ENCODE results near the gene LAMA5.

LAMA5 gene

GRCh38 chr20:62319346-62319909, 47.7 kb downstream of the LAMA5 start:
- no peak overlapping the region for H3K9ac ChIP-seq (ENCODE audit: low read depth, low read length)
- peaks cover 81% of the 10 kb centered on the region for H3K36me3 ChIP-seq (ENCODE audit: control insufficient read depth, insufficient read depth, low read length)
- H3K27me3 ChIP-seq (ENCODE audit: control insufficient read depth, insufficient read depth, low read length) = no peaks in the 10 kb centered on the region
- H3K9me3 ChIP-seq (ENCODE audit: control insufficient read depth, insufficient read depth, low read length) = no peaks in the 10 kb centered on the region
- H3K4me1 ChIP-seq (ENCODE audit: control insufficient read depth, insufficient read depth, low read length) = no peaks in the 10 kb centered on the region
- H3K4me3 ChIP-seq (ENCODE audit: low read depth, low read length) = no peak overlapping the region

GRCh38 chr20:62318400-62319345, 48.4 kb downstream of the LAMA5 start:
- Histone ChIP-seq H3K4me1 (ENCODE audit: control insufficient read depth, insufficient read depth, low read length) (no peaks in the 10 kb centered on the region), H3K4me3 (ENCODE audit: low read depth, low read length) (no peak overlapping the region), H3K9me3 (ENCODE audit: control insufficient read depth, insufficient read depth, low read length) (no peaks in the 10 kb centered on the region), H3K36me3 (ENCODE audit: control insufficient read depth, insufficient read depth, low read length) (peaks cover 81% of the 10 kb centered on the region), H3K9ac (ENCODE audit: low read depth, low read length) (no peak overlapping the region), H3K27me3 (ENCODE audit: control insufficient read depth, insufficient read depth, low read length) (no peaks in the 10 kb centered on the region)

- no peaks in the 10 kb centered on the region for H3K4me1 ChIP-seq (ENCODE audit: control insufficient read depth, insufficient read depth, low read length)
- no peaks in the 10 kb centered on the region for H3K9me3 ChIP-seq (ENCODE audit: control insufficient read depth, insufficient read depth, low read length)
- H3K27me3 ChIP-seq (ENCODE audit: control insufficient read depth, insufficient read depth, low read length) = no peaks in the 10 kb centered on the region
- no peak overlapping the region for H3K9ac ChIP-seq (ENCODE audit: low read depth, low read length)
- no peak overlapping the region for H3K4me3 ChIP-seq (ENCODE audit: low read depth, low read length)
- peaks cover 84% of the 10 kb centered on the region for H3K36me3 ChIP-seq (ENCODE audit: control insufficient read depth, insufficient read depth, low read length)
Measured at GRCh38 chr20:62317167-62317655, 49.9 kb downstream of the LAMA5 start.

GRCh38 chr20:62316331-62317166, 50.6 kb downstream of the LAMA5 start:
- H3K36me3 ChIP-seq (ENCODE audit: control insufficient read depth, insufficient read depth, low read length) = peaks cover 85% of the 10 kb centered on the region
- H3K4me3 ChIP-seq (ENCODE audit: low read depth, low read length) = no peak overlapping the region

GRCh38 chr20:62315773-62316172, 51.3 kb downstream of the LAMA5 start:
- Histone ChIP-seq H3K4me1 (ENCODE audit: control insufficient read depth, insufficient read depth, low read length) (no peaks in the 10 kb centered on the region), H3K9me3 (ENCODE audit: control insufficient read depth, insufficient read depth, low read length) (no peaks in the 10 kb centered on the region), H3K36me3 (ENCODE audit: control insufficient read depth, insufficient read depth, low read length) (peaks cover 92% of the 10 kb centered on the region), H3K9ac (ENCODE audit: low read depth, low read length) (no peak overlapping the region), H3K4me3 (ENCODE audit: low read depth, low read length) (no peak overlapping the region), H3K27me3 (ENCODE audit: control insufficient read depth, insufficient read depth, low read length) (no peaks in the 10 kb centered on the region)

More at GRCh38 chr20:62316331-62317166, 50.6 kb downstream of the LAMA5 start:
- H3K27me3 ChIP-seq (ENCODE audit: control insufficient read depth, insufficient read depth, low read length) = no peaks in the 10 kb centered on the region
- H3K9me3 ChIP-seq (ENCODE audit: control insufficient read depth, insufficient read depth, low read length) = no peaks in the 10 kb centered on the region
- no peaks in the 10 kb centered on the region for H3K4me1 ChIP-seq (ENCODE audit: control insufficient read depth, insufficient read depth, low read length)
- H3K9ac ChIP-seq (ENCODE audit: low read depth, low read length) = no peak overlapping the region

GRCh38 chr20:62314711-62315302, 52.3 kb downstream of the LAMA5 start:
- Histone ChIP-seq H3K4me1 (ENCODE audit: control insufficient read depth, insufficient read depth, low read length) (no peaks in the 10 kb centered on the region), H3K36me3 (ENCODE audit: control insufficient read depth, insufficient read depth, low read length) (peaks cover 92% of the 10 kb centered on the region), H3K9me3 (ENCODE audit: control insufficient read depth, insufficient read depth, low read length) (no peaks in the 10 kb centered on the region), H3K27me3 (ENCODE audit: control insufficient read depth, insufficient read depth, low read length) (no peaks in the 10 kb centered on the region), H3K9ac (ENCODE audit: low read depth, low read length) (no peak overlapping the region), H3K4me3 (ENCODE audit: low read depth, low read length) (no peak overlapping the region)

- Histone ChIP-seq H3K36me3 (ENCODE audit: control insufficient read depth, insufficient read depth, low read length) (peaks cover 89% of the 10 kb centered on the region), H3K9ac (ENCODE audit: low read depth, low read length) (no peak overlapping the region), H3K4me1 (ENCODE audit: control insufficient read depth, insufficient read depth, low read length) (no peaks in the 10 kb centered on the region), H3K4me3 (ENCODE audit: low read depth, low read length) (no peak overlapping the region), H3K27me3 (ENCODE audit: control insufficient read depth, insufficient read depth, low read length) (no peaks in the 10 kb centered on the region), H3K9me3 (ENCODE audit: control insufficient read depth, insufficient read depth, low read length) (no peaks in the 10 kb centered on the region)
Measured at GRCh38 chr20:62314339-62314638, 52.8 kb downstream of the LAMA5 start.

GRCh38 chr20:62313460-62314338, 53.4 kb downstream of the LAMA5 start:
- Histone ChIP-seq H3K9ac (ENCODE audit: low read depth, low read length) (no peak overlapping the region), H3K27me3 (ENCODE audit: control insufficient read depth, insufficient read depth, low read length) (no peaks in the 10 kb centered on the region), H3K9me3 (ENCODE audit: control insufficient read depth, insufficient read depth, low read length) (no peaks in the 10 kb centered on the region), H3K4me1 (ENCODE audit: control insufficient read depth, insufficient read depth, low read length) (no peaks in the 10 kb centered on the region), H3K4me3 (ENCODE audit: low read depth, low read length) (no peak overlapping the region), H3K36me3 (ENCODE audit: control insufficient read depth, insufficient read depth, low read length) (peaks cover 88% of the 10 kb centered on the region)

GRCh38 chr20:62313021-62313420, 54.1 kb downstream of the LAMA5 start:
- peaks cover 91% of the 10 kb centered on the region for H3K36me3 ChIP-seq (ENCODE audit: control insufficient read depth, insufficient read depth, low read length)
- no peak overlapping the region for H3K4me3 ChIP-seq (ENCODE audit: low read depth, low read length)
- H3K27me3 ChIP-seq (ENCODE audit: control insufficient read depth, insufficient read depth, low read length) = no peaks in the 10 kb centered on the region
- no peak overlapping the region for H3K9ac ChIP-seq (ENCODE audit: low read depth, low read length)
- H3K4me1 ChIP-seq (ENCODE audit: control insufficient read depth, insufficient read depth, low read length) = no peaks in the 10 kb centered on the region
- no peaks in the 10 kb centered on the region for H3K9me3 ChIP-seq (ENCODE audit: control insufficient read depth, insufficient read depth, low read length)

GRCh38 chr20:62312662-62312977, 54.5 kb downstream of the LAMA5 start:
- Histone ChIP-seq H3K27me3 (ENCODE audit: control insufficient read depth, insufficient read depth, low read length) (no peaks in the 10 kb centered on the region), H3K4me3 (ENCODE audit: low read depth, low read length) (no peak overlapping the region), H3K9me3 (ENCODE audit: control insufficient read depth, insufficient read depth, low read length) (no peaks in the 10 kb centered on the region), H3K36me3 (ENCODE audit: control insufficient read depth, insufficient read depth, low read length) (peaks cover 94% of the 10 kb centered on the region), H3K9ac (ENCODE audit: low read depth, low read length) (no peak overlapping the region), H3K4me1 (ENCODE audit: control insufficient read depth, insufficient read depth, low read length) (no peaks in the 10 kb centered on the region)
